Measurements from ENCODE around the gene PLD1.

PLD1 gene

DNA sequence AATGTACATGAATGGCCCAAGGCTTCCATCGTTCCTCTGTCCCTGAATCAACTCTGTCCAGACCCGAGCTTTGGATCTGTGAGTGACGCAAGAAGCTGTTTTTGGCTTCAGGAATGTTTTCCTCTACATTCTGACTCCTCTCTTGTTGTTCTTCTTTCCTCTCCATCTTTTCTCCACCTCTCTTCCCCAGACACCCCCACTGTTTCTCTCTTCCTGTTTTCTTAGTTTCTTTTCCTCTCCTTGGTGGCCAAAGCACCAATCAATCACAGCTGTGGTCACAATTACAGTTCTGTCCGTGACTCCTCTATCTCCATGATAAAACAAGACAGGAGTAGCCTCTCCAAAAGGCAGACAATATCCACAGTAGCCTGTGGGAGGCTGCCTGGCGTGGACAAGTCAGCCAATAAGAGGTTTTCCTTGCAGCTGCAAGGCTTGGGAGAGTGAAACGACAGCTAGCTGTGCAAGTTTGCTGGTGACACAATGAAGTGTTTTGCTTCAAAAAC lies 28.0 kb upstream of the PLD1 start:
- DNase-seq (ENCODE audit: low spot score) = peak; percentile 74

DNA sequence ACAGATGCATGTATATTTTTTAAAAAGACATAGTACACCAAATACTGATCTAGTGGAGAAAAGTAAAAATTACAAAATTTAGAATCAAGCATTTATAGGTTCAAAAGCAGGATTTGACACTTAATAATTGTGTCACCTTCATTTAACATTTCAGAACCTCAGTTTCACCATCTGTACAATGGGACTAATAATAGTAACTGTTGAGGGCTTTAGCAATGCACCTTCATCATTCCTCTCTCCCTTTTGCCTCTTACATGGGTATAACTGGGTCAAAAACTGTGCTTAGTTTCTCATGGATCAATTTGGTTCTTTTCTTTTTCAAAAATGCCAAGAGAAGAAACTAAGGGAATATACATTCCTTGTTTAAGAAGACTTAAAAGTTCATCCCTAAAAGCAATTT lies 27.4 kb upstream of the PLD1 start:
- no peak for DNase-seq (ENCODE audit: low spot score)

DNA sequence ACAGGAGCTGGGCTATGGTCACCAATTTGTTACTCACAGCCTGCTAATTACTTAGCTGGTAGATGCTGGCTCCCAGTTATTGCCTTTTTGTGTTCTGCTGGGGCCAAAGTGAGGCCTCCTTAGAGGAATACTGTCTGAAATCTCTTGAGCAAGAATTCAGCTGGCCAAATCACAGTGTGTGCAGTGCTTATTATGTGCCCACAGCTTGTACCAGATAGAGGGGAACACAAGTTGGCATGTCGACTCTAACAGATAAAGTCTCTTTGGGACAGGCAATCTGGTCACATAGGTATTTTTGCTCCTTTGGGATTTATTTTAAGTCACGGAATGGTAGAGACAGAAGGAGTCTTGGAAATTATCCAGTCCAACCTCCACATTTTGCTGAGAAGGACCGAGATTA lies 26.6 kb upstream of the PLD1 start:
- no peak for DNase-seq (ENCODE audit: low spot score)

DNA sequence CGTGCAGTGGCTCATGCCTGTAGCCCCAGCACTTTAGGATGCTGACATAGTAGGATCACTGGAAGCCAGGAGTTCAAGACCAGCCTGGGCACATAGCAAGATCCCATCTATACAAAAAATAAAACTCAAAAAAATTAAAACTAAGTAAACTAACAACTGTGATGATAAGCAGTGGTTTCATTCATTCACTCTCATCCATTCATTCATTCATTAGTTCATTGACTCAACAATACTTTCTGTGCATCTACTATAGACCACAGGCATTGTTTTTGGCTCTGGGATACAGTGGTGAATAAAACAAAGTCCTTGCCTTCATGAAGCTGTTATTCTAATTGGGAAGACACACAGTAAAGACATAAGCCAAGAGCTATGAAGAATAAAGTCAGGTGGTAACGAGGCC lies 25.3 kb upstream of the PLD1 start:
- no peak for DNase-seq (ENCODE audit: low spot score)

DNA sequence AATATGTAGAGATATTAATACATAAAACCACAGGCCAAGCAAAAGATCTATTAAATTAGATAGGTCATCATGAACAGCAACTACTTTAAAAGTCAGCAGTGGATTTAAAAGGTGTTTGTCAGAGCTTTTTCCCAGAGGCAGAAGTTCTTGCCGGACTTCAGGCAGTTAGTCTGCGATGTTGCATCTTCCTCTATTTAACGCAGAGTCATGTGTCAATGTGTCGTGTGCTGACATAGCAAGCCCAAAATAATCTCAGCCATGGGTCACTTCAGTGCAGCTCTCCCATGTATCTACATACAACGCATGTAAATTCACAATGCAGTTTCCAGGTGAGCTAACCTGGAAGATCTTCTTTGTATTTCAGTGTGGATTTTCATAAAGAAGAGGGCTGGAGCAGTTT lies 24.8 kb upstream of the PLD1 start:
- peak; percentile 56 for DNase-seq (ENCODE audit: low spot score)

DNA sequence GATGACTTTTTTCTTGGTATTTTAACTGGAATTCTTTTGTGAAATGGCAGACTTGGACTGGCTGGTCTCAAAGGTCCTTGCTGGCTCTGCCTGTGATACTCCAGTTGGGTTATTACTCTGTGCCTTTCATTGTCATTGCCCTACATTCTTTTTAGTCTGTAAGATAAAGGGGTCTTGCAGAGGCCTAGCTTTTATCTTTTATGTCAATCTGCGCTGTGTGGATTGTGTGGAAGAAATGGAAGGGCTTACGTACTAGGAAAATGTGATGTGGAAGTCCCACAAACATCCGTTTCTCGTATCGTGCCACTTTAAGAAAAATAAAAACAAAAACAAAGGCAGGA lies 24.1 kb upstream of the PLD1 start:
- DNase-seq (ENCODE audit: low spot score) = no peak

DNA sequence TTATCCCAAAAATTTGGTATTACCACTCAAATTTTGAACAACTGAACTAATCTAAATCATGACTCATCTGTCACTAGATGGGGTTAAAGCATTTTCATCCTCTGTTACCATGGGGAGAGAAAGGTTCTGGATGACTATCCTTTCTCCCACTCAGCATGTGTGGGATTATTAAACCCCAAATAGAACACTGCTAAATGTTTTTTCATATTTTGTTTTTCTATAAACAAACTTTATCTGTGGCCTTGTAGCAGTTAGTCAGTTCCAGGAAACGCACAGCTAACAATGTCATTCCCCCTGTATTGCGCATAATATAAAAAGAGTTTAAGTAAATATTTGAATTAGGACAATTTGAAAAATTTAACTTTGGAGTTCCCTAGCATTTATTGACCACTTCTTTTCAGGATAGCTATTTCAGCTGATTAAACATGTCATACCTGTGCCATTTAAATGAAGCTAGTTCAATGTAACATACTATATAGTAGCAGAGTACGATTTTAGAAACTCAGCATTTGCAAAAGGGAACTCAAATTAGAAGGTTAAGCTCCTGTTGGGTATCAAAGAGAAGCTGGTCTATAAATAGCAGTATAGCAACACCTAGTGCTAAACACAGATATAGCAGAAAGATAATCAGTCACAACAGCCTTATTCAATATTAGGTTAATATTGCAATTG lies 23.6 kb upstream of the PLD1 start:
- DNase-seq (ENCODE audit: low spot score) = peak; percentile 45

DNA sequence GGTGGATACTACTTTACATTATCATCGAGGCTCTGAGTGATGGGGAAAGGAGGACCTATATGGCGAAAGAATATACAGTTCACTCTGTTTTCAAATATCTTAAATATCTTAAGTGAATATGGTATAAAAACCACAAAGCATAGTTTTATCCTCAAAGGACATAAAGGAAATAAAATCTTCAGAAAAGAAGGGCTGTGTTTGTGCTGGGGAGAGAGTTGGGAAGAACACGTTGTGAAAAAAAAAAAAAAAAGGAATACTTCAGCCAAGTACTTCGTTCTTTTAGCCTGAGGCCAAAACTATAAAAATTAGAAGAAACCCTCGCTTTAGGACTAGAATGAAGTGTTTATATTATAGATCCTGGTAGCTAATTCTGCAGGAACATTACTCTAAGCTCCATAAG lies 22.7 kb upstream of the PLD1 start:
- no peak for DNase-seq (ENCODE audit: low spot score)

DNA sequence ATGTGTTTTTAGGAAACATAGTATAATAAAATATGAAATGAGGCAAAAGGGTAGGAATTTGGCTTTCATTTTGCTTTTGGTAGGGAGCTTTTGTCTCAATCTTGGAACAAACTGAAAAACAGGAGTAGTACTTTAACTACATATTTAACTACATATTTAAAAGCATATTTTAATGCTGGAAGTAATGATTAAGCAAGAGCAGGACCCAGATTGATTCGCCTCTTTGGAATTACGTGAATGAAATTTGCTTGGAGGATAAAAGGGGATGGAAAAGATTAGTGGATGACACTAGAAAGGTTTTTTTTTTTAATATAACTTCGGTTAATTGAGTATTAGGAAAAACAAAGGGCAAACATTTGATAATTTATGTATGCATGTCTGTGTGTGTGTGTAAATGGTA lies 21.7 kb upstream of the PLD1 start:
- no peak for DNase-seq (ENCODE audit: low spot score)

DNA sequence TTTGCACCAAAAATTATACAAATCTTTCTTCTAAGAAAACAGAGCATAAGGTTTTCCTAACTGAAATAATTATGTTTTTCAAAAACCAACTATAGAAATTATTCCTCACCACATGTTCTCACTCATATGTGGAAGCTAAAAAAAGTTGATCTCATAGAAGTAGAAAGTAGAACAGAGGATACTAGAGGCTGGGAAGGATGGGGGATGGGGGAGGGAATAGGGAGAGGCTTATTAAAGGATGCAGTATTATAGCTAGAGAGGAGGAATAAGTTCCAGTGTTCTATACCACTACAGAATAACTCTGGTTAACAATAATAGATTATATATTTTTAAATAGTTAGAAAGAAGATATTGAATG lies 20.2 kb upstream of the PLD1 start:
- no peak for DNase-seq (ENCODE audit: low spot score)

DNA sequence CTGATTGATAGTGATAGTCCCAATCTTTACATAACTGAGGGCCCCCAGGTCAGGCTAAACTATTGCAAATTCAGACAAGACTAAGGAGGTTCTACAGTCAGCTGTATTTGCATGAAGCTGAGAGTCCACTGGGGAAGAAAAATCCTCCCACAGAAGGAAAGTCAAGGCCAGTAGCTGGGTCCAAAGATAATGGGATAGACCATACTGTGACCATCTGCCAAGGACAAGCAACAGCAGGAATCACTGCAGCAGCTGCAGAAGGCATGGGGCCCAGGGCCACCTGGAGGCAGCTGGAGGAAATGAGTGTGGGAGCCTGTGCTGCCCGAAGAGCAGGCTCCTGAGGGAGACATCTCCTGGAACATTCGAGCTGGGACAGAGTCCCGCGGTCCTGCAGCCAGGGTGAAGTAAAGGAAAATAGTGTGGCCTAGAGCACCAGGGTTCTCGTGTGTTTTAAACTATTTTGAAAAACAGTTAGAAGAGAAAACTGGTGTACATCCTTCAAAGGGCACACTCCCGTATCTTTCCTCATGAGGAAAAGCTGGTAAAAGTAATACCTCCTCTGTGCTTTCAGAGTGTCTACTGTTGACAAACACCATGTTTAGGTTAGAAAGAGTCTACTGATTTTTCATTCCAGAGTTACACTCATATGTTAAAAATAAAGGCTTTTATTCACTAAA lies 19.7 kb upstream of the PLD1 start:
- peak; percentile 80 for DNase-seq (ENCODE audit: low spot score)

DNA sequence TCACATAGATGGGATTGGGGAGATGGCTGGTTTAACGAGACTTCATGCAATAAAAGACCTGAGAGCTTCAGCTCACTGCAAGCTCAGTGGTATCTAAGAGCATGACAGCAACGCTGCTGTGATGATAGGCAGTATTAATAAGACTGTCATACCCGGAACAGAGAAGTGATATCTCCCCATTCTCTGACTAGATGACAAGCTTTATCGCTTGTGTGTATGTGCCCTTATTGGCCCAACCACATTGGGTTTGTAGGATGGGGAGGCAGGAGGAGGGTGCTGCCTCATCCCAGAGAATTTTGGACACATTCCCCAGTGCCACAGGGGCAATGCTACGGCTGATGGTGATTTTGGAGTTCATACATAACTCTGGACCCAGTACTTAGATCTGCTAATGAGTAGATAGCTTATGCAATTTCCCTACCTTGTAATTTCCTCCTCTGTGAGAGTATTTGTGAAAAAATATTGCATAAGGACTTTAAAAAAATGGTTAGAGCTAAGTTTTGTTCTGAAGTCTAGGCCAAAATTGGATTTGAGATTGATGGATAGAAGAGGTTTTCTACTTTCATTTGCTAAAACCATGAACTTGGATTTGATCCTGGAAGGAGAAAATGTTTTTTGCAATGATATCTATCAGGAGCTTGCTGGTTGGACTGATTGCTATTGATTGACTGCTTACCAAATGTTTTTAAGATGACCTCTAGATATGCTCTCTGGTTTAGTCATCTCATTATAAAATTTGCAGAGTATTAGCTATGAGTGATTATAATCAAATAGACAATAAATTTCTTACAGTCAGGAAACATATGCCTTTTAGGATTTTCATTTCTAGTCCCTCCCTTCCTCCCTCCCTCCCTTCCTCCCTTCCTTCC lies 18.9 kb upstream of the PLD1 start:
- no peak for DNase-seq (ENCODE audit: low spot score)

DNA sequence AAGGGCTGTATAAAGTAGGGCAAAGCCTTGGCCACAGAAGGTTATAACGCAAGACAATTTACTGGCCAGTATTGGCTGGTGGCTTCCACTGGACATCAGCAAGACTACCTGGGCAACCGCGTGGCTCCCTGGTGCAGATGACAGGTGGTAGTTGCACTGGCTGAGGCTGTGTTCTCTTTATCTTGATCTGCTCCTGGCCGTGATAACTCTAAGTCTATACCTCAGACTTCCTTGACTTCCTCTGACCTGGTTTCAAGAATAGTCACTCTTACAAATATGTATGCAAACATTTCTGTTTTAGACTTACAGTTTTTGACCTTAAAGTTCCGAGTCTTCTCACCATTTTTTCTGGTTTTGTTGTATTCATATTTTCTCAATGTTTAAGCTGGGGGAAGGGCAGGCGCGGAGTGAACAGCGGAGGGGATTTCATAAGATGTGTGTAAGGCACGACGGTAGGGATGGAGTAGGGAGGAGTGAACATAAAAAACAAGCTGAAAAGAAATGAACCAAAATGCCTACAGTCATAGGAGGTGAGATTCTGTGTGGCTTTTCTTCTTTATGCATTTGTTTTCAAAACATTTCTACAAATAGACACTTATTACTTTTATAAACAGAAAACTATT lies 17.7 kb upstream of the PLD1 start:
- no peak for DNase-seq (ENCODE audit: low spot score)

DNA sequence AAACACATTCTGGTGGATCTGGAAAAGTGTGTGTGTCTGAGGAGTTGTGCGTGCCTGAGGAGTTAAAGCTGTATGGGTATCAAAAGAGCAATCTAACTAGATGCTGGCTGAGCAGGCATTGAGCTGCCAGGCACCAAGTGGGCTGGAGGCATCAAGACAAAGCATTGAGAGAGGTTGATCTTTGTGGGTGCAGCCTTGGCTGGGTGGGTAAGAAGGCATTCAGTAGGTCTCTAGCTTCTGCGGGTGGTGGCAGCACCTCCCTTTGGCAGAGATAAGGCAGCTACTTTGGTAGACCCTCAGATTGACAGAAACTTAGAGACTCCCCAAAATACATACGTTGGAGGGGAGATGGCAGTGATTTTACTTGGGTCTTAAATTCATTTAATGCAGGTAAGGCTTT lies 17.1 kb upstream of the PLD1 start:
- DNase-seq (ENCODE audit: low spot score) = no peak

DNA sequence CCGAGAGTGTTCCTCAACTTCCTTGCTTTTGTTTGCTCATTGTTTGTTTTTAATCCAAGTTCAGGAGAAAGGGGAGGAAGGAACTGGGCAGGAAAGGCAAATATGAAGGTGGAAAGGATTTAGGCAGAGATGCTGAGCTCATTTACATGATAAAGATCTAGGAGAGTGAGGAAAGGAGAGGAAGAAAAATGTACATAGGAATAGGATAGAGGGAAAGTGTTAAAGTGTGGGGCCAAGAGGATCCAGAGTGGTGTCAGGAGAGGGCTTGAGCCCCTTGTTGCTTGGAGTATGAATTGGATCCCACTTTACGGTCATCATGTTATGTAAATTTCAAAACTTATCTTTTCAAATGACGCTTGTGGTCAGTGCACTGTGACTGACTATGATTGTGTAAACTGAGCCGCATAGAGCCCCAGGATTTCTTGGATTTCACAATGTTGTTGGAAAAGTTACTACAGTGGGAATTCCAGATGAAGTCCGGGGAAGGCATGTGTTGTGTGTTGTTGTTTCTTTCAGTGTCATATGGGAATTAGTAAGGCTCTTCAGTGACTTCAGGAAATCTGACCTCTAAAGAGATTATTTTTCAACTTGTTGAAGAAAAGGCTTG lies 15.0 kb upstream of the PLD1 start:
- no peak for DNase-seq (ENCODE audit: low spot score)

DNA sequence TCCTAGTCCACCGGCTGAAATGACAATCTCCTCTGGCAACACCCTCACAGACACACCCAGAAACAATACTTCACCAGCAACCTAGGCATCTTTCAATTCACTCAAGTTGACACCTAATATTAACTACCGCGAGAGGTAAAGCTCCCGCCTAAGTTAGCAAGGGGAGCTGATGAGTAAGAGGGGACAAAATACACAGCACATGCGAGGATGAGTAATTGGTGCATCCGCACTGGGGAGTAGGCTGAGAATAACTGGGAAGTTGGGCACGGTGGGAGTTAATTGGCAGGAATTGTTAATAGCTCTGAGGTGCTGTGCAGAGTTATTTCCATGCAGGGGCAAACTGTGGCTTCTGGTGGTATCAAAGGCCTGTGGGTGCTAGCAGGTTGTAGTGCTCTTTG lies 14.5 kb upstream of the PLD1 start:
- DNase-seq (ENCODE audit: low spot score) = peak; percentile 52

DNA sequence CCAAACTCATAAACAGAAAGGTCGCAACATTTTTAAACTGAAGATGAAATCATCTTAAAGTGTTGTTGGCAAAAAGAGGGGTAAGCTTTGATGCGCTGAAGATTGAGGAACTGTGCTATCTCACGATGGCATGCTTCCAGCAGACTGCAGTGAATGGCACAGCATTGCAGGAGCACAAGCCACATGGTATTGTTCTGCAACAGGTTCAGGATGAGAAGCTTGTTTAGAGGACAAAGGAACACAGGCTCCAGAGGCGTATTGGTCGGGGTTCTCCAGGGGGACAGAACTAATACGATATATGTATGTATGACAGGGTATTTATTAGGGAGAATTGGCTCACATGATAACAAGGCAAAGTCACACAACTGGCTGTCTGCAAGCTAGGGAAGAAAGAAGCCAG lies 13.8 kb upstream of the PLD1 start:
- peak; percentile 65 for DNase-seq (ENCODE audit: low spot score)

DNA sequence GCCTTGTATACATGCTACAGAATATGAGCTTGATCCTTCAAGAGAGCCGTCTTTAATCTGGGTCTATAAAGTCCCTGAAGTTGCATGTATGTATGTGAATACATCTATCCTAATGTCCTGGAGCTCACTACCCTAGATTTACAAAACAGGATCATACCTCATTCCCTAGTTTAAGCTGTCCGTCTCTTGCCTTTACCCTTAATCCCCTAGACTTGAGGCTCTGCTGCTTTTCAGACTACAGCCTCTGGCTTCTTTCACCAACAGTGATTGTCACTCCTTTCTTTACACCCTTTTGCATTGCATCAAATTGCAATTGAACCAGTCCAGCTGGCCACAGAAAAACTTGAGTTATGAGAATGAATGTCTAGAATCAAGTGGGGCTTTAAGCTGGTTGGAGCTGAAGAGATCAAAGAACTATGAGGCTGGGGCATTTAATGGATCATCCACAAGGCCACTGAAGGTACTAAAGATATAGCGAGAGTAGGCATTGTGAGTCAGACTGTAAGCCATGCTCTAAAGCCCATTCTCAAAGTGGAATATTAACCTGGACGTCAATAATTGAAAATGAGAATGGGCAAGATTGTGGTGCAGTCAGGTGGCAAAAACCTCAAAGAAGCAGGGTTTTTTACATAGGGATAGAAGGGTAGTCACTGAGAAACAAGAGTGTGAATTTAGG lies 12.3 kb upstream of the PLD1 start:
- no peak for DNase-seq (ENCODE audit: low spot score)

DNA sequence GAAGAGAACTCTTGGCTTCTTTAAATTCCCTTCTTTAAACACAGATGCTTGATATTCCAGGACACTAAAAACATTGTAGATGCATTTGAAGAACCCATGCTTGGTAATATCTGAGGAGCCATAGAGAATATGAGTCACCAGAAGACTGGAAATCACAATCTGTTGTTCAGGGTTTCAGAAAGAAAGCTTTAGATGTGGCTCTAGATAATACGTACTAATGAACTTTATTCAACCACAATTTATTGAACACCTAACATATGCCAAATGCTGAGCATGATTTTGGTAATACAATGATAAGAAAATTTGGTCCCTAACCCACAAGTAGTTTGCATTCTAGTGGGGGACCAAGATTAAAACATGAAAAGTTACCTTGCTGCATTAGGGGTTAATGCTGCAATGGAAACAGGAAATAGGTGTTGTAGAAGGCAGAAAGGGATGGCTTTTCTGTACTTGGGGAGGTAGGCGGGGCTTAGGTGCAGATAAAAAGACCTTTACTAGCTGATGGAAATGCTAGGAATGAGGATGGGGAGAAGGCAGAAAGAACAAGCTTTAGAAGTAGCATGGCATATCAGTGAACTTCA lies 11.6 kb upstream of the PLD1 start:
- no peak for DNase-seq (ENCODE audit: low spot score)

DNA sequence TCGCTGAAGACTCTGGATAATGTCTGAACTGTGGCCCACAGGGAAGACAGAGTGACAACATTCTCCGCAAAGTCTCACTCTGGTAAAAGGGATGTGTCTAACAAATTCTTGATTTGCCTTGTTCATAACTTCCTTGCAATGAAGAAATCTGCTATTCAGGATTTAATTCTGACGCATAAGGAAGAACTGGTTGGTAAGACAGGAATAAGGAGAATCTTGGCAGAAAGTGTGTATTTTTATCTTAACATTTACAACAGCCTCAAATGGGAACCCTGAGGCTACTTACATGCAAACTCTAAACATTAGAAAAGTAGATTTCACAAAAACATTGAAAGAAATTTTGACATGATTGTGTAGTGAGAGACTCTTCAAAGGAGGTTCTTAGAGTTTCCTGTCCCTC lies 10.8 kb upstream of the PLD1 start:
- no peak for DNase-seq (ENCODE audit: low spot score)

DNA sequence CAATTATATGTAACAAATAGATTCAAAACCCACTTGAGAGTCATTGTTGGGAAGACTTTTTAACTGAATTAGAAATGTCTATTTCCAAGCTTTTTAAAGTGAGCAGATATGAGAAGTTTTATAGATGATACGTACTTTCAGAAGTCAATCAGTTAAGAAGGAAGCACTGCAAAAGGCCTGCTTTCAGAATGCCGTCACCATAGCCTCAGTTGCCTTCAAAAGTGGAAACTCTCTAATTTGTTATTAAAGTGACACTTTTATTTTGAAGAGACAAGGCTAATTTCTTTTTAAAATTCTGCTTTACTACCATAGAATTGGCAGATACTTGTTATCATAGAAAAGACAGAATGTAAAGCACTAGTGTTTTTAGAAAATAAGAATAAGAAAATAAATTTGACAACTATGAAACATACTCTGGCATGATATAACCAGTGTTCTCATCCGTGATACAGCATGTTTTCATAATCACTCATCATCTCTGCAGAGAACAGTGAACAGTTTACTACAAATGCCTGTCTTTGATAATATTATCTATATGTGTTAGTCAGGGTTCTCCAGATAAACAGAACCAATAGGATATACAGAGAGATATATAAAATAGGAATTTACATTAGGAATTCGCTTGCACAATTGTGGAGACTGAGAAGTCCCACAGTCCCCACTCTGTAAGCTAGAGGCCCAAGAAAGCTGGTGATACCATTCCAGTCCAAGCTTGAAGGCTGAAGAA lies 7.0 kb upstream of the PLD1 start:
- no peak for DNase-seq (ENCODE audit: low spot score)

Data from Ammon's horn (tissue), 1 donor.